Adrenal gland (tissue), 12 donors: ENCODE data around the gene SPTBN1. TPM values are rescaled to one million over a fixed set of nuclear protein-coding genes. Genes with fewer than 3 reads are reported as not detected.

Experiments used
- DNase-seq, 7 donors: peaks; one replicate each; pipeline ENCODE4 v3.0.0-alpha.2; 2019 to 2020
- H3K27ac ChIP-seq, 5 donors: fragments of 200-600 bp; sonication (generic) in 4 of 5; 1 replicate in 3 of 5; 2 replicates in 2 of 5; pipeline versions ENCODE4 v1.5.1 to v1.8.0; 2016 to 2020; ENCODE audit warnings: mild to moderate bottlenecking in 1 of 5
- H3K27me3 ChIP-seq: fragments of 200-600 bp; 2 replicates; pipeline ENCODE4 v1.8.0; 2021
- H3K36me3 ChIP-seq, 2 donors: fragments of 200-600 bp; replicated peaks in 1 of 2; 1 replicate in 1 of 2; 2 replicates in 1 of 2; pipeline versions ENCODE4 v1.5.1 to v1.8.0; 2018 to 2022
- H3K4me1 ChIP-seq, 2 donors: fragments of 200-600 bp; replicated peaks in 1 of 2; 1 replicate in 1 of 2; 2 replicates in 1 of 2; pipeline versions ENCODE4 v1.5.1 to v1.8.0; 2018 to 2021
- H3K4me3 ChIP-seq, 4 donors: fragments of 200-600 bp; sonication (generic) in 3 of 4; one replicate each; pipeline ENCODE4 v1.5.1; 2016 to 2018
- H3K9me3 ChIP-seq, 3 donors: fragments of 200-600 bp; sonication (generic) in 1 of 3; replicated peaks in 1 of 3; 1 replicate in 2 of 3; 2 replicates in 1 of 3; pipeline versions ENCODE4 v1.5.1 to v1.8.0; 2016 to 2021
- POLR2A ChIP-seq, 2 donors: fragments of 450-650 bp; IDR thresholded peaks; one replicate each; pipeline ENCODE4 v1.6.1; 2017; ENCODE audit warnings: antibody characterized with exemption in 2 of 2, mild to moderate bottlenecking in 2 of 2, moderate library complexity in 1 of 2
- WGBS, 4 donors: extraction: QIAGEN DNeasy Blood & Tissue Kit in 2 of 4; methylation state at CpG; one replicate each; pipeline versions ENCODE4 v1.1.5 to v1.1.7; 2013 to 2017; 5-methylcytosine and 5-hydroxymethylcytosine counted together
- intact Hi-C, 2 donors: fragments of 100-400 bp; cut with DNase I; formaldehyde crosslinking; loops; one replicate each; pipeline versions ENCODE4 v1.14.1 to v1.15.0; 2022 to 2023
- polyA plus RNA-seq, 3 donors: library from polyadenylated mRNA; stranded (reverse); fragments of 200-250 nt in 2 of 3; fragments of 350-450 nt in 1 of 3; fragmentation: Illumina TruSeq in 1 of 3; extraction: RNeasy Lipid Tissue Mini Kit (QIAGEN cat#74804) in 1 of 3; gene quantifications; one replicate each; pipeline ENCODE4 v1.2.3, GENCODE V29; 2013 to 2014
- total RNA-seq, 9 donors: library from RNA; depleted of rRNA in 4 of 9; stranded (reverse); fragments of >200 nt in 4 of 9; fragments of 120-200 nt in 1 of 9; fragmentation: NEBNext Ultra II Directional in 1 of 9; extraction: Animal tissue kit (Norgen Biotek cat#: 25700) in 1 of 9; gene quantifications; one replicate each; pipeline versions ENCODE4 v1.1.0 to v1.2.4, GENCODE V29; 2013 to 2023
- TF ChIP-seq, protein P1 (sequence below), 6 experiments: fragments of 450-650 bp in 4 of 6; fragments of 200-600 bp in 2 of 6; sonication (generic) in 1 of 6; IDR thresholded peaks; 1 replicate in 5 of 6; 2 replicates in 1 of 6; pipeline versions ENCODE4 v1.5.1 to v1.8.0; 2016 to 2021; ENCODE audit warnings: antibody characterized with exemption in 6 of 6, mild to moderate bottlenecking in 2 of 6, moderate library complexity in 1 of 6
- donor health status: healthy with polysubstance abuse.
- donor health status: Bipolar disorder and iron deficiency.
- donor health status: DM: yes; HTN: yes; CAD: no.
- donor health status: DM: no; HTN: no; CAD: no.
- donor health status: DM: no; HTN: no; CAD: no.
- donor health status: DM: yes; HTN: yes; CAD: no.

The SPTBN1 gene
- total and polyA plus RNA-seq, 12 donors: 72.9 to 653 (median 493) TPM

- peak in 1 of 7 donors; percentile 11 for DNase-seq
- Histone ChIP-seq H3K4me1 (peaks cover 4 to 53% of the 10 kb centered on the region in 2 donors), H3K27ac (peak overlapping the region in 4 of 5 donors; percentile 47 to 92 (median 64)), H3K36me3 (peaks cover 0 to 99% of the 10 kb centered on the region in 2 donors), H3K9me3 (no peaks in the 10 kb centered on the region), H3K27me3 (no peaks in the 10 kb centered on the region), H3K4me3 (no peak overlapping the region)
- TF ChIP-seq POLR2A (IDR thresholded peaks at IDR 0.05): no peak
- TF ChIP-seq, protein P1, sequence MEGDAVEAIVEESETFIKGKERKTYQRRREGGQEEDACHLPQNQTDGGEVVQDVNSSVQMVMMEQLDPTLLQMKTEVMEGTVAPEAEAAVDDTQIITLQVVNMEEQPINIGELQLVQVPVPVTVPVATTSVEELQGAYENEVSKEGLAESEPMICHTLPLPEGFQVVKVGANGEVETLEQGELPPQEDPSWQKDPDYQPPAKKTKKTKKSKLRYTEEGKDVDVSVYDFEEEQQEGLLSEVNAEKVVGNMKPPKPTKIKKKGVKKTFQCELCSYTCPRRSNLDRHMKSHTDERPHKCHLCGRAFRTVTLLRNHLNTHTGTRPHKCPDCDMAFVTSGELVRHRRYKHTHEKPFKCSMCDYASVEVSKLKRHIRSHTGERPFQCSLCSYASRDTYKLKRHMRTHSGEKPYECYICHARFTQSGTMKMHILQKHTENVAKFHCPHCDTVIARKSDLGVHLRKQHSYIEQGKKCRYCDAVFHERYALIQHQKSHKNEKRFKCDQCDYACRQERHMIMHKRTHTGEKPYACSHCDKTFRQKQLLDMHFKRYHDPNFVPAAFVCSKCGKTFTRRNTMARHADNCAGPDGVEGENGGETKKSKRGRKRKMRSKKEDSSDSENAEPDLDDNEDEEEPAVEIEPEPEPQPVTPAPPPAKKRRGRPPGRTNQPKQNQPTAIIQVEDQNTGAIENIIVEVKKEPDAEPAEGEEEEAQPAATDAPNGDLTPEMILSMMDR (IDR thresholded peaks at IDR 0.05): no peak
- 85 to 93% (median 90%) methylated on average over 7 of the region's 7 CpGs for WGBS, 4 donors
- intact Hi-C loops: no loop called here
These were observed 170.0 kb downstream of the SPTBN1 start for GRCh38 chr2:54626131-54626530.

DNA sequence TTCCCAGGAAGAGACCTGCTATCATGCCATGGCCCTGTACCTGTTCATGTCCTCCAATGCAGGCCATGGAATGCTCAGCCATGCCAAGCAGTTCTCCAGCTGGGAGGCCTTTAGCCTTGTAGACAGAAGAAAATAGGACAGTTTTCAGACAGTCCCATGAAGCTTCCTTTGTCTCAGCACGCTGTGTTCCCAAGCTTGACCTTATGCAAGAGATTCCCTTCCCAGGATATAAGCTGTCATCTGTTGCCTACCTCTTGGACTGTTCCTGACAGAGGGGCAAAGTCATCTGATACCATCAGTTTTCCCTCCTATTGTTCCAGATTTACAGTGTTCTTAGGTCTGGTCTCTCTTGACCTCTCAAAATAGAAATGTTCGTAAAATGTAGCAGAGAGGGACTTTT, 170.8 kb downstream of the SPTBN1 start:
- Histone ChIP-seq H3K4me3 (no peak overlapping the region), H3K27me3 (no peaks in the 10 kb centered on the region), H3K4me1 (peaks cover 4 to 59% of the 10 kb centered on the region in 2 donors), H3K9me3 (no peaks in the 10 kb centered on the region), H3K36me3 (peaks cover 0 to 99% of the 10 kb centered on the region in 2 donors), H3K27ac (peak overlapping the region in 4 of 5 donors; percentile 47 to 92 (median 64))
- DNase-seq: no peak
- TF ChIP-seq, protein P1 (IDR thresholded peaks at IDR 0.05): no peak
- TF ChIP-seq POLR2A (IDR thresholded peaks at IDR 0.05): no peak
- 59 to 76% (median 65%) methylated on average over 2 of the region's 2 CpGs for WGBS, 4 donors
- intact Hi-C loops: no loop called here

DNA sequence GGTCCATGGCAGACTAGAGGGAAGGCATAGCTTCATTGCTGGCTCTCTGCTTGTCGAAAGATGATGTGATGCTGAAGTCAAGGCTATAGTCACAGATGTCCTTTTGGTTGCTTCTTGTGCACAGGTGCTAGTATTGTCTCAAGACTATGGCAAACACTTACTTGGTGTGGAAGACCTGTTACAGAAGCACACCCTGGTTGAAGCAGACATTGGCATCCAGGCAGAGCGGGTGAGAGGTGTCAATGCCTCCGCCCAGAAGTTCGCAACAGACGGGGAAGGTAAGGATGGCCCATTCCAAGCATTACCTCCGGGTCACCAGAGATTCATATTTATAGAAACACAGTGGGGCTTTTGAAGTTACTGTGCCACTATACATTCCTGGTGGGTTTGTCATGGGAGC, 171.8 kb downstream of the SPTBN1 start:
- no peak for DNase-seq
- no peak for TF ChIP-seq POLR2A (IDR thresholded peaks at IDR 0.05)
- TF ChIP-seq, protein P1 (IDR thresholded peaks at IDR 0.05): no peak
- H3K4me3 ChIP-seq: no peak overlapping the region
- H3K4me1 ChIP-seq: peaks cover 4 to 65% of the 10 kb centered on the region in 2 donors
- peak overlapping the region in 3 of 5 donors; percentile 40 to 92 (median 92) for H3K27ac ChIP-seq
- intact Hi-C loops: no loop called here
- no peaks in the 10 kb centered on the region for H3K9me3 ChIP-seq
- peaks cover 0 to 99% of the 10 kb centered on the region in 2 donors for H3K36me3 ChIP-seq
- H3K27me3 ChIP-seq: no peaks in the 10 kb centered on the region
- 94 to 96% (median 95%) methylated on average over 6 of the region's 6 CpGs for WGBS, 4 donors

- TF ChIP-seq, protein P1 (IDR thresholded peaks at IDR 0.05): no peak
- no peak for TF ChIP-seq POLR2A (IDR thresholded peaks at IDR 0.05)
- DNase-seq: no peak
- Histone ChIP-seq H3K27me3 (no peaks in the 10 kb centered on the region), H3K4me3 (no peak overlapping the region), H3K9me3 (no peaks in the 10 kb centered on the region), H3K36me3 (peaks cover 0 to 99% of the 10 kb centered on the region in 2 donors), H3K4me1 (peaks cover 4 to 69% of the 10 kb centered on the region in 2 donors), H3K27ac (peak overlapping the region in 3 of 5 donors; percentile 40 to 92 (median 92))
- intact Hi-C loops: no loop called here
- 90 to 99% (median 94%) methylated on average over 5 of the region's 5 CpGs for WGBS, 4 donors
These were observed 172.3 kb downstream of the SPTBN1 start for GRCh38 chr2:54628418-54628817.
